SKM-1 (cell line): Measurements from ENCODE around the gene MCL1.
"Not testable (repeated sequence)": the region's sequence is repeated elsewhere in the genome, so short reads cannot be mapped to it uniquely, and the experiment has no call there.

ENCODE experiments used
- DNase-seq: peaks from one replicate; lab custom pipeline; 2025; ENCODE audit not compliant: unreplicated experiment; lab: John Stamatoyannopoulos, UW

The MCL1 gene

DNA sequence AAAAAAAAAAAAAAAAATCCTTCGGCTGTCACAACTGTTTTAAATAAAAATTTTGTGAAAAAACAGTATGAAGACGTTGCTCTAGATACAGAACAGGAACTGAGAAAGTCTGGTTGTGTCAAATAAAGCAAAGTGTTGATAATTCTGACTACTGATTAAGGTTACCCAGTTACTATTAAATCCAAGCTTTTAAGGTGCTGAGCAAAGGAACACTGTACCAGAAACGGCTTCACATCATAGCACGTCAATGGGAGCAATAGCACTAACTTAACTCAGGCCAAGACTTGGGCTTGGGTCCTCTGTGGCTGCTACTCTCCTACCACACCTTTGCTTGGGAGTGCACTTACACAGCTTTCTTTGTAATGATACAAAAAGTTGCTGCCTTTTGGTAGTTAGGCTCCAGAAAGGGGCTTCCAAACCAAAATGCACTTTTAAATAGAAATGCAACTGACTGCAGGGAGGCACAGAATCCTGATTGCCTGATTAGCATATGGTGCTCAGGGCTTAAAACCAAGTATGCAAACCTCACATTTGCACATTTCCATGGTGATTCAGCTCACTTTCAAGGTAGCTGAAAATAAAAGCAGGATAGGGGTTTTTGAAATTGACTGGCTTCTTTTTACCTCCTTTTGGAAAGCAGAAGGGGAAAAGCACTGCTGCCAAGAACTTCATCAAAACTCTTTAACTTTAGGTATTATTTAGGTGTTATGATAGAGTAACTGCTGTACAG, 6.3 kb downstream of the MCL1 start:
- no peak for DNase-seq

DNA sequence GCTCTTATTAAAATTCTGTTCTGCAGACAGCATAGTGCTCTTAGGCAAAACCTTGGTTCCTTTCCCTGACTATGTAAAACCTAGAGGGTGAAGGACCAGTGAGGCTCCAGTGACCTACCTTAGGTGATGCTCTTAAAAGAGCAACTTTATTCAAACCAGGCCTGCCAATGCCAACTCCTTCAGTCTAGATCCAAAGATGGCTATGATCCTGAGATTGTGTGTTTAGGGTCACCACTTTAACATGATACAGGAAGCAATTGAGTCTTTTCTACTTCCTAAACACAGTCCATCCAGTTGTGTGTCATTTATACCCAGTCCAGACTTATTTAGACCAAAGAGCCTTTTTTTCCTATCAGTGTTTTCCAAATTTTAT, 10.8 kb downstream of the MCL1 start:
- no peak for DNase-seq

DNA sequence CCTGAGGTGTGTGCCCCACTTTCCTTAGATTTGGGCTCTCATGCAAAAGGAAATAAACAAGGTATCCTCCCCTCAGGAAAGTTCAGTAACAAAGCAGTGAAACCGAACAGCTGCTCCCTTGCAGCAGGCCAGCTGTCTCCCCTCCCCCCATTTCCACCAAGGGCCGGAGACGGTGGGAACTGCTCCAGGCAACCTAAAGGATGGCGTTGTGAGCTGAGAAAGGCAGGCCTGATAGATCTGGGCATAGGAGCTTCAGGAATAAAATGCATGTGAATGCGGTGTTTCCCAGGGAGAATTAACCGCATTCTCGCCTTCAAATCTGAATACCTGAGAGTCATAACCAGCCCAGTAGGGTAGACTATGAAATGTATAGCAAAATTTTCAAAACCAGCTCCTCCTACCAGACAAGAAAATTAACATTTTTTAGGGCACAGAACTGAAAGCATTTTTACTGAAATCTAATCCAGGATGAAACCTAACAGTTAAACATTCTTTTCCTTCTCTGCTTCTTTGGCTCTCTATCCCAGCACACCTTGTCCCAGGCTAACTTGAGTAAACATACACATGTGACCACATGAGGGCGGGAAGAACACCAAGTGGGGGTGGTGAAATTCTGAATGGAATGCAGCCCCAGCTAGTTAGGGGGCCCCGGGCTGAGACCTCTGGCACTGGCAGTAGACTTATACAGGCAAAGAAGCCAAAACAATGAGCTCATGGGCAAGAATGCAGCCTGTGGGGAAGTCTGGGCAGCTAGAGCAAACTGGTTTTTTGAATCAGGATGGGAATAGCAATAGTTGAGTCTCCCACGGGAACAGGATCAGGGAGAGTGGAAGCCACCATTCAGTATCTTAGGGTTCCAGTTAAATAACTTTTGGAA, 11.5 kb downstream of the MCL1 start:
- no peak for DNase-seq

DNA sequence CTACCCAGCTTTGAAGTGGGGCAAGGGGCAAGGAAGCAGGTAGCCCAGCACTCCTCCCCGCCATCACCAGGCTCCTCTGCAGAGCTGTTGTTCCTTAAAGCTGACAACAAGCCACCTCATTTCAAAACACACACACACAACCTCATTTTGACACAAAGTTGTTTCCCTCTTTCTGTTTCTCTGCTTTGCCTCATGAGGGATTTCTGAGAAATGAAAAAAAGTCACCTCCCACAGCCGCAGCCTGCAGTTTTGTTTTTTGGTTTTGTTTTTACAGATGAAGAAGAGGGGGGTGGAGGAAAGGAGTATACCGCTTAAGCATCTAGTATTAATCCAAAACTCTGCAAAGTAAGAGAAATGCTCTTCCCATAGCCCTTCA, 12.1 kb downstream of the MCL1 start:
- no peak for DNase-seq

DNA sequence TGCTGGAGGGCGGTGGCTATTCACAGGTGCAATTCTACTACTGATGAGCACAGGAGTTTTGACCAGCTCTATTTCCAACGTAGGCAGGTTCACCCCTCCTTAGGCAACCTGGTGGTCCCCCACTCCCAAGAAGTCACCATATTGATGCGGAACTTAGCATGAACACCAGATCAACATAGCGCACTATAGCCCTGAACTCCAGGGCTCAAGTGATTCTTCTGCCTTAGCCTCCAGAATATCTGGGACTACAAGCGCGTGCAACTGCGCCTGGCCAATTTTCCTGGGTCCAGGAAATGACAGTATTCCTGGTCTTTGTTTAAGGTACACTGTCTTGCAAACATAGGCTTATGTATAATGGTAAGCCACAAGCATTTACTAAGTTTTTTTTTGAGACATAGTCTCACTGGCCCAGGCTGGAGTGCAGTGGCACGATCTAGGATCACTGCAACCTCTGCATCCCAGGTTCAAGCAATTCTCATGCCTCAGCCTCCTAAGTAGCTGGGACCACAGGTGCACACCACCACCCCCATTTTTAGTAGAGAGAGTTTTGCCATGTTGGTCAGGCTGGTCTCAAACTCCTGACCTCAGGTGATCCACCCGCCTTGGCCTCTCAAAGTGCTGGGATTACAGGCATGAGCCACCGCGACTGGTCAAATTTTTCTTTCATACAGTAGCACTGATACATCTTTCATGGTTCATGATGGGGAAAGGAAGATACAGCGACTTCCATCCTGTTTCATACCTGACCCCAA, 12.6 kb downstream of the MCL1 start:
- no peak for DNase-seq

DNA sequence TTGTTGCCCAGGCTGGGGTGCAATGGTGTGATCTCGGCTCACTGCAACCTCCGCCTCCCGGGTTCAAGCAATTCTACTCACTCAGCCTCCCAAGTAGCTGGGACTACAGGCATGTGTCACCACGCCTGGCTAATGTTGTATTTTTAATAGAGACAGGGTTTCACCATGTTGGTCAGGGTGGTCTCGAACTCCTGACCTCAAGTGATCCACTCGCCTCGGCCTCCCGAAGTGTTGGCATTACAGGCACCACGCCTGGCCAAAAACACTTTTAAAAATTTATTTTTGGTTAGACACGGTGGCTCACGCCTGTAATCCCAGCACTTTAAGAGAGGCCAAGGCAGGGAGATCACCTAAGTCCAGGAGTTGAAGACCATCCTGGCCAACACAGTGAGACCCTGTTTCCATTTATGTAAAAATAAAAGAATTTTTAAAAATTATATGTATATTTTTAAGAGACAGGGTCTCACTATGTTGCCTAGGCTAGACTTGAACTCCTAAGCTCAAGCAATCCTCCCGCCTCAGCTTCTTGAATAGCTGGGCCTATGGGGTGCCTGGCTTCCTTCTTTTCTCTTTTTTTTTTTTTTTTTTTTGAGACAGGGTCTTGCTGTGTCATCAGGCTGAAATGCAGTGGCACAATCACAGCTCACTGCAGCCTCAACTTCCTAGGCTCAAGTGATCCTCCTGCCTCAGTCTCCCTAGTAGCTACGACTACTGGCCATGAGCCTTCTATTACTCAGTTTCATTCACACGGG, 14.0 kb downstream of the MCL1 start:
- not testable (repeated sequence) for DNase-seq

DNA sequence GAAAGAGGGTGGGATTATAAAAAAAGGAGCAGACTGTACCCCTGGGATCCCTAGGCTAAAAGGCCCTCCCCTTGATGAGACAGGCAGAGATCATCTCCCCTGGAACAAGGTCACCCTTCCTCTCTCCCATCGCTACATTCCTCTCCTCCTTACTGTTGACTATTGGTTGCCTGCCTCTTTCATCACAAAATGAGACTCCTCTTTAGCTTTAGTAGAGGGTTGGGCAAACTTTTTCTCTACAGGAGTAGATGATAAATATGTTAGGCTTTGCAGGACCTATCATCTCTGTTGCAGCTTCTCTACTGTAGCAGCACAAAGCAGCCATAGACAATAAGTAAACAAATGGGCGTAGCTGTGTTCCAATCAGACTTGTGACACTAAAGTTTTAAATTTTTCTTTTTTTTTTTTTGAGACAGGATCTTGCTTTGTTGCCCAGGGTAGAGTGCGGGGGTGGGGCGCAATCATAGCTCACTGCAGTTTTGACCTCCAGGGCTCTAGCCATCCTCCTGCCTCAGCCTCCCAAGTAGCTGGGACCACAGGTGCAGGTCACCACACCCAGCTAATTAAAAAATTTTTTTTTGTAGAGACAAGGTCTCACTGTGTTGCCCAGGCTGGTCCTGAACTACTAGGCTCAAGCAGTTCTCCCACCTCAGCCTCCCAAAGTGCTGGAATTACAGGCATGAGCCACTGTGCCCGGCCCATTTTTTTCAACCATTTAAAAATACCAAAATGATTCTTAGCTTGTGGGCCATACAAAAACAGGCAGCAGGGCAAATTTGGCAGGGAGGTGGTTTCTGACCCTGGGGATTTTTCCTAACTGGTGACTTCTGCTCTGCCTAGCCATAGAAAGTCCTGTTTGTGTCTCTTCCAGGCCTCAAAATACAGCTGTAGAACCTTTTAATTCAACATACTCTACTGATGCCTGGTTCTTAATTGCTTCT, 15.1 kb downstream of the MCL1 start:
- no peak for DNase-seq

DNA sequence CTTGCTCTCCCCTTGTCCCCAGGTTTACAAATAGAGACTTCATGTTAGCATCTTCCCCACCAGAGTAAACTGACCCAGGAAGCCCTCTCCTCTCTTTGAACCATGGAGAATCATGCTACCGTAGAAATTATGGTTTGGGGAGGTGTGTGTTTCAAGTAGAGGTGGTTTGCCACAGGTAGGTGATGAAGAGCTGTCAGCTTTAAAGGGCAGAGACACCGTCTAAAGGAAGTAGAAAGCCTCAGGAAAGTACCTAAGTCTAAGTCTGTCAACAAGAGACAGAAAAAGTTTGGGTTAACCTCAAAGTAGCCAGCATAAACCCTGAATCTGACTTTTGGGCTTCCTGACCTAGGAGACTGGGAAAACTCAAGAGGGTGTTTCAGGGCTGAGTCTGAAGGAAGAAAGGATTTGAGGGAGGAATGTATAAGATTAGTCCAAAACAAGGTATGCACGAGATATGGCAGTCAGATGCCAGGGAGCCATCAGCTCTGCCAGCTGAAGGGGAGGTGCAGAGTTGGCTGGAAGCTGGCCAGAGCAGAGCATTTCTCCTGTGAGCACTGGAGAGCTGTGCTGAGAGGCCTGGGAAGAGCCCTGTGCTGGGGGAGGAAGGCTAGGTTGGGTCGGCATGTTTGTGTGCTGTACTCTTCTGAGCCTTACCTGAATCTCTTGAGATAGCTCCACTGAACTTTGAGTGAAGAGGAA, 15.9 kb downstream of the MCL1 start:
- DNase-seq: no peak

DNA sequence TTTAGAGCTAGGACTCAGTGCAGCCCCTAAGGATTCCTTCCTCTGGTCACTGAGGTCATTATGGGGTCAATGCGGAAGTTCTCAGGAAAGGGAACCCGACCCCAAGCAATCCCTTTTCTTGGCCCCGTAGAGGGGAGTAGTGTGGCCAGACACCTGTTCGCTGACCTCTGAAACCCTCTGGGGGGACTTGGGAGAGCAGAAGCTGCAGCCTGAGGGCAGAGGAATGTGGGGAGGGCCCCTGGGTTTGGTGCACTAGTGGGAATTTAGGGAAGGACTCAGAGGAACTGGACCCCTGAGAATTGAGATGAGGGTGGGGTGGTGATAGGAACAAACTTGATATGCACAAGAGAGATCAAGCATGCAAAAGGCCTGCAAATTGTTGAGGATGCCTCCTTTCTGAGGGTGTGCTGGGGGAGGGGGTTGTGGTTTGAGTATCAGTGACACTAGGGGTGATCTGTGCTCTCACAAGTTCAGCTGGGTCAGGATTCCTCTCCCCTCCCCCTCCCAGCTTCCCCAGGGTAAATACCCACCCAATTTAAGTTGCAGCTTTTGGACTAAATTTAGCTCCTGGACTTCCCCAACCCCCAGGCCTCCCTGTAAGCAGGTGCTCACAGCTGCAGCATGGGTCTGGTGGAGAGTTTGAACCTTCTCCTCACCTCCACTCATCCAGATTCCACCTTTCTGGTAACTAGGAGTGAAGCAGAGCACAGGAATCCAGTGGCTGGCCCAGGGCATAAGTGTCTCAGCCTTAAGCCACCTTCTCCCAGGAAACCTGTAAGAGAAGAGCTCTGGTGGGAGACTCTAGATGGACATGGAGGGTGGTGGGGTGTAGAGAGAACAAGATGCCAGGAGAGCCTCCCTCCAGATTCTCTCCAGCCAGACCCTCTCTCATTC, 16.7 kb downstream of the MCL1 start:
- no peak for DNase-seq

DNA sequence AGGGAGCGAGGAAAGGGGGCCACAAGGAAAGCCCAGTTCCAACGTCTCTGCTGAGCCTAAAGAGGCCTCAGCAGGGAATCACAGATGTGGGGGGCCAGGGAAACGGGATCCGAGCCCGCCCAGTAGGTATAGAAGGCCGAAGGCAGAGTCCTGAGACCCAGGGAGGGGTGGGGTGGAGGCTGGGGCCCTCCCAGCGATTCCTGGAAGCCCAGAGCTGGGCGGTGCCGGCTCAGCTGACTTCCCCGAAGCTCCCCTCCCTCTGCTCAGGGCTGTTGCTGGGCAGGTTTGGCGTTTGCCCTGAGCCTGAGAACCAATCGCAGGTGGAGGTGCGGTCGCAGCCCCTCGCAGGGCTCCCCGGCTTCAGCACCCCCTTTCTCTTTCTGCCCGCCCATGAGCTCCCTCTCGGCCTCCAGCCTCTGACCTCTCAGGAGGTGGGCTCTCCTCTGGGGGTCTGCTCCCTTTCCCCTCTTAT, 17.4 kb downstream of the MCL1 start:
- no peak for DNase-seq

DNA sequence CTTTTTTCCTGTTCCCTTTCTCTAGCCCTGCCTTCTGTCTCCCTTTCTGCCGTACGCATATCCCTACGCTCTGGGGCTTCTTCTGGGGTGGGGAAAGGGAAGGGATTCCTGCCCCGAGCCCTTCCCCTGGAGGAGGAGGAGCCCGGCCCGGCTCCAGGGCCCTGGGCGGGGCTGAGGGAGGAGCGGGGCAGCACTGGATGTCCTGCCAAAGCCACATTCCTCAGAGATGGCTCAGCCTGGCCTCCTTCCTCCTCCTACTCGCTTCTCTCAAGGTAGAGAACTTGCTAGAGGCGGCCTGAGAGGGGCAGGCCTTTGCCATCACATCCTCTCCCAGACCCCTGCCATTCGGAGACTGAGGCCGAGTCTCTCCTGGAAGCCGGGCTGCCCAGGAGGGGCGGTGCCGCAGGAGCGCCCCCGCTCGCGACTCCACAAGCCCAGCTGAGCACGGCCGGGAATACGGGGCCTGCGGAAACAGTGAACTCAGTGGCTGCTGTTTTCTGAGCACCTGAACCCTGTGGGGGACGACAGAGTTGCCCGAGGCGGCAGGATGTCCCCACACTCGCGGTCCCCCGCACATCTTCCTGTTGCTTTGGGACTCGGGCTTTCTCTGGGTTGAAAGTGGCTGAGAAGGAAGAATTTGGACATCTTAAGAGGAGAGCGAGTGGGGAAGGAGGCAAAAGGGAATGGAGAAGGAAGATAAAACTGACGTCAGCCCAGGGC, 18.0 kb downstream of the MCL1 start:
- DNase-seq: no peak

DNA sequence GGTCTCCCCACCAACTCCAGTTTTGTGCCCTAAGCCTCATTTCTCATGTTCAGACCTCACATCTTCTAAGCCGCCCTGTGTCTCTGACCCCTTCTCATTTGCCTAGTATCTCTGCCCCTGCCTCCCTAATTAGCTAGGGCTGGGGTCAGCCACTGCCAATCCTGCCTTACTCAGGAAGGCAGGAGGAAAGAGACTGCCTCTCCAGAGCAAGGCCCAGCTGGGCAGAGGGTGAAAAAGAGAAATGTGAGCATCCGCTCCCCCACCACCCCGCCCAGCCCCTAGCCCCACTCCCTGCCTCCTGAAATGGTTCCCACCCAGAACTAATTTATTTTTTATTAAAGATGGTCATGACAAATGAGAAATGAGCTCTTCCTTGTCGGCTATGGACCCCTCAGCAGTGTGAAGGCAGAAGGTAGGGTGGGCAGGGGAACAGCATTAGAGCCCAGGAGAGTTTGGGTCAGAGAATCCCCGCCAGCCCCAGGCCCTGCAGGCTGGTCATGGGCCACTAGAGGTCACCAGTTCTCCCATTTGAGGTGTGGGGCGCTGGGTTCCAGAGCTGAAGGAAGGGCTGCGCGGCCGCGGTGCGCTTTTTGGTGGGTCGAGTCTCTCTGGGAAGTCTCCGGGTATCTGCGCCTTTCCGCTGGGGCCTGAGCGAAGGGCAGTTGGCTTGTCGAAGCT, 18.7 kb downstream of the MCL1 start:
- DNase-seq: peak; percentile 40

DNA sequence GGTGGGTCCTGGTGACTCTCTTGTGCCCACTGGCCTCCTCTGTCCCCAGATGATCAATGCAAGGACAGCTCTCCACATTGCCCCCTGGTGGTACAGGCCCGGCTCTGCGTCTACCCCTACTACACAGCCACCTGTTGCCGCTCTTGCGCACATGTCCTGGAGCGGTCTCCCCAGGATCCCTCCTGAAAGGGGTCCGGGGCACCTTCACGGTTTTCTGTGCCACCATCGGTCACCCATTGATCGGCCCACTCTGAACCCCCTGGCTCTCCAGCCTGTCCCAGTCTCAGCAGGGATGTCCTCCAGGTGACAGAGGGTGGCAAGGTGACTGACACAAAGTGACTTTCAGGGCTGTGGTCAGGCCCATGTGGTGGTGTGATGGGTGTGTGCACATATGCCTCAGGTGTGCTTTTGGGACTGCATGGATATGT, 19.4 kb downstream of the MCL1 start:
- peak; percentile 43 for DNase-seq

DNA sequence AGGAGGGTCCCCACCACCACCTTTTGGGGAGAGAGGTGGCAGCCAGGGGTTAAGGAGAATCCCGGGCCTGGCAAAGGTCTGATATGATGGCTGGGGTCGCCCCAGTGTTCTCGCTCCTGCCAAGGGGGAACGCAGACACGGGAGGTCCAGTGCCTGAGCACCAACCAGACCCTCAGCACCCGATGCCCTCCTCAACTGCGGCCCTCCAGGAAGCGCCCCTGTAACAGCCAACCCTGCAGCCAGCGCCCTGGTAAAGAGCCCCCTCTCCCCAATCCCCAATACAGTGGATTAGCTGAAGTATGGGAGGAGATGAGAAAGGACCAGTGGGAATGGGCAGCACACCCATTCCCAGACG, 19.8 kb downstream of the MCL1 start:
- no peak for DNase-seq

DNA sequence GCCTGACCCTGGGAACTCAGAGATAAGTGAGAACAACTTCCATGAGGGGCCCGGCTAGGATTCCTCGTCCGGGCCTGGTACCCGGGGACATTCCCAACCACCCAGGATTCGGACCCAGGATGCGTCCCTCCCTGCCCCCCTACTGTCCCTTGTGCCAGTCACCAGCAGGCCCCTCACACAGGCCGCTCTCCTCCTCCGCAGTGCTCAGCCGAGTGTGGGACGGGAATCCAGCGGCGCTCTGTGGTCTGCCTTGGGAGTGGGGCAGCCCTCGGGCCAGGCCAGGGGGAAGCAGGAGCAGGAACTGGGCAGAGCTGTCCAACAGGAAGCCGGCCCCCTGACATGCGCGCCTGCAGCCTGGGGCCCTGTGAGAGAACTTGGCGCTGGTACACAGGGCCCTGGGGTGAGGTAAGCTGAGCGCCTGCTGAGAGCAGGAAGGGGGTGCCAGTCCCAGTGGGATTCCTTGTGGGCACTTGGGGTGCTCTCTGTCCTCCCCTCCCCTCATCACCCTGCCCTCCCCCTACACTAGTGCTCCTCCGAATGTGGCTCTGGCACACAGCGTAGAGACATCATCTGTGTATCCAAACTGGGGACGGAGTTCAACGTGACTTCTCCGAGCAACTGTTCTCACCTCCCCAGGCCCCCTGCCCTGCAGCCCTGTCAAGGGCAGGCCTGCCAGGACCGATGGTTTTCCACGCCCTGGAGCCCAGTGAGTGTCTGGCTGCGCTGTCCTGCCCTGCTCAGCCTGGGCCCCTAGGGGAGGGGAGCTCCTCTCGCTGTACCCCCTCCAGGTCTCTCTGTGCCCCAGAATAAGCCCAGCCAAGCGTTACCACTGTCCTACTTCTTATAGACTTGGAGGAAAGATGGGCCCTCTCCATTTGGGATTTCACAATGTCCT, 20.4 kb downstream of the MCL1 start:
- no peak for DNase-seq

DNA sequence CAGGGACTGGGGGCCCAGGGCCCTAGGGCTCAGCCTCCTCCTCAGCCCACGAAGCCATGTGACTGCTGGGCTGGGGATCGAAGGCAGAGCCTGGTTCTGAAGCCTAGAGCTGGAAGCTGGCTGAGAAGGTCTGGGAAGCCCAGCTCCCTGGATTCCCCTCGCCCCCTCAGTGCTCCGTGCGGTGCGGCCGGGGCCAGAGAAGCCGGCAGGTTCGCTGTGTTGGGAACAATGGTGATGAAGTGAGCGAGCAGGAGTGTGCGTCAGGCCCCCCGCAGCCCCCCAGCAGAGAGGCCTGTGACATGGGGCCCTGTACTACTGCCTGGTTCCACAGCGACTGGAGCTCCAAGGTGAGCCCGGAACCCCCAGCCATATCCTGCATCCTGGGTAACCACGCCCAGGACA, 21.1 kb downstream of the MCL1 start:
- no peak for DNase-seq
